ENCODE measurements around the gene LGALS9C. TPM values are rescaled to one million over a fixed set of nuclear protein-coding genes. Genes with fewer than 3 reads are reported as not detected.
"Not testable (repeated sequence)": the region's sequence is repeated elsewhere in the genome, so short reads cannot be mapped to it uniquely, and the experiment has no call there.

The LGALS9C gene
- 0.21 TPM for total RNA-seq (ENCODE audit: unreplicated experiment)
- long read RNA-seq, result 0 reads

DNA sequence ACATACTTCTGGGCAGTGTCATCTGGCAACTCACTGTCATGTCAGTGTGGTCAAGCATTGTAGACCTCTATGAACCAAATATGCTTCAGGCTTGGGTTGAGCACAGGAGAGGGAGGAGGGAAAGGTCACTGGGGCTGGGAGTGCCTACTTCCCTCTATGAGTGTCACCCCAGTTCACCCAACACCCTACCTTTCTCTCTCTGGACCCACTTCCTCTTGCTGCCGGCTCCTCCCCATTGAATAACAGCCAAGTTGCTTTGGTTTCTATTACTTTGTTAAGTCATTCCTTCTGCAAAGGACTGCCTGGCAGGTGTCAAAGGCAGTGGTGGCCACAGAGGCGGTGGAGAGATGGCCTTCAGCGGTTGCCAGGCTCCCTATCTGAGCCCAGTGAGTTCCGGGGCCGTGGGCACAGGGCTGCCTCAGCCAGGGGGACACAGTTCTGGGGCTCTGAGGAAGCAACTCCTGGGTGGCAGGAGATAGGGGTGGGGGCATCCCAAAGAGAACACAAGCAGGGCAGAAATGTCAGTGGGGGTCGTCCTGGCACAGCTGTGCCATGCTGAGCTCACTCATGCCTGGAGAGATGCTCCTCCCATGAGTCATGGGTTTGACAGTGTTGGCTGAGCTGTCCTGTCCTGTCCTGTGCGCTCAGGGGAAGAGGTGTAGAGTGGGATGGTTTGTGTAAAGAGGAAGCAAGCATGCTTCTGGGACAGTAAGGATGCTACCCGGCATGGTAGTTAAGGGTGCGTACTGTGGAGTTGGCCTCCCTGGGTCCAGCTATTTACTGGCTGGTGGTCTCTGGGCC, at the start of gene LGALS9C:
LGALS9C (plus strand) TSS at position 282 of the 801 bp plus-strand sequence; CDS start at position 348, 66 bp downstream.
- not testable (repeated sequence) for H3K4me1 Mint-ChIP-seq (ENCODE audit: unreplicated experiment); DNase-seq (ENCODE audit: low spot score); H3K4me3 Mint-ChIP-seq (ENCODE audit: unreplicated experiment); H3K27me3 Mint-ChIP-seq (ENCODE audit: unreplicated experiment); H3K36me3 Mint-ChIP-seq (ENCODE audit: low read depth, unreplicated experiment); H3K9me3 Mint-ChIP-seq (ENCODE audit: unreplicated experiment); H3K27ac Mint-ChIP-seq (ENCODE audit: unreplicated experiment)

DNA sequence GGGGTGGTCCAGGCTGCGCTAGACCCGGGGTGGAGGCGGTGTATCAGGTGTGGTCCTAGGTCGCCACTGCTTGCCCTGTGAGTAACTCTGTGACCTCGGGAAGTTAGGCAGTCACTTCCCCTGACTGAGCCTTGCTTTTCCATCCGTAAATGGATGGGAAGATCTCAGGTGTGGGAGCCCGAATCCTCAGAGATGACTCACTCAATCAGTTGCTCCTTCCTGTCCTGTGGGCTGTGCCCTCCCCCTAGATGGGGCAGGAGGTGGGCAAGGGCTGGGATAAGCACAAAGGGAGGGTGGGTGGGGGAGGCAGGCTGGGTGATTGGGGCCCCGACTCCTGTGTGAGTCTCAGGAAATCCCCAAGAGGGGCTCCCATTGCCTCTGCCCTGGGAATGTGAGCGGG, 44.4 kb upstream of the LGALS9C start:
- H3K36me3 Mint-ChIP-seq (ENCODE audit: low read depth, unreplicated experiment); H3K27me3 Mint-ChIP-seq (ENCODE audit: unreplicated experiment); H3K4me3 Mint-ChIP-seq (ENCODE audit: unreplicated experiment); DNase-seq (ENCODE audit: low spot score); H3K9me3 Mint-ChIP-seq (ENCODE audit: unreplicated experiment); H3K27ac Mint-ChIP-seq (ENCODE audit: unreplicated experiment); H3K4me1 Mint-ChIP-seq (ENCODE audit: unreplicated experiment): not testable (repeated sequence)

DNA sequence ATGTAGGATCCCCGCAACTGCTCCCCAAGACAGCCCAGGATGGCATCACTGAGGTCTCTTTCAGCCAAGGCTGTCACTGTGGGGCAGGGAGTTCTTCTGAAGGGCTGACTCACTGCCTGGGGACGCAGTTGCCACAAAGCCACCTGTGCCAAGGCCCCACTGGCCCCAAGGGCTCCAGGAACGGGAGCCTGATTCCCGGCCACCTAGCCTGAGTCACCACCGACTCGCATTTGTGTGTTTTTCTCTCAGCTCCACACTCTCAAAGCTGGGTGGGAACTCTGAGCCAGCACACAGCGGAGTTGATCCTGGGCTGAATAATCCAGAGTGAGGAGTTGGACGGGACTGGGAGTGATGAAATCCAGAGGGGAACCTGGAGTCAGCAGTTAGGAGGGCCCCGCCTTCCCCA, 37.1 kb upstream of the LGALS9C start:
- not testable (repeated sequence) for DNase-seq (ENCODE audit: low spot score); H3K4me1 Mint-ChIP-seq (ENCODE audit: unreplicated experiment); H3K27me3 Mint-ChIP-seq (ENCODE audit: unreplicated experiment); H3K36me3 Mint-ChIP-seq (ENCODE audit: low read depth, unreplicated experiment); H3K9me3 Mint-ChIP-seq (ENCODE audit: unreplicated experiment); H3K4me3 Mint-ChIP-seq (ENCODE audit: unreplicated experiment); H3K27ac Mint-ChIP-seq (ENCODE audit: unreplicated experiment)

- not testable (repeated sequence) for H3K4me1 Mint-ChIP-seq (ENCODE audit: unreplicated experiment); H3K36me3 Mint-ChIP-seq (ENCODE audit: low read depth, unreplicated experiment); H3K9me3 Mint-ChIP-seq (ENCODE audit: unreplicated experiment); H3K4me3 Mint-ChIP-seq (ENCODE audit: unreplicated experiment); H3K27me3 Mint-ChIP-seq (ENCODE audit: unreplicated experiment); H3K27ac Mint-ChIP-seq (ENCODE audit: unreplicated experiment)
- DNase-seq (ENCODE audit: low spot score), result peak; percentile 80
These were observed 34.5 kb upstream of the LGALS9C start for GRCh38 chr17:18442093-18442492.

DNA sequence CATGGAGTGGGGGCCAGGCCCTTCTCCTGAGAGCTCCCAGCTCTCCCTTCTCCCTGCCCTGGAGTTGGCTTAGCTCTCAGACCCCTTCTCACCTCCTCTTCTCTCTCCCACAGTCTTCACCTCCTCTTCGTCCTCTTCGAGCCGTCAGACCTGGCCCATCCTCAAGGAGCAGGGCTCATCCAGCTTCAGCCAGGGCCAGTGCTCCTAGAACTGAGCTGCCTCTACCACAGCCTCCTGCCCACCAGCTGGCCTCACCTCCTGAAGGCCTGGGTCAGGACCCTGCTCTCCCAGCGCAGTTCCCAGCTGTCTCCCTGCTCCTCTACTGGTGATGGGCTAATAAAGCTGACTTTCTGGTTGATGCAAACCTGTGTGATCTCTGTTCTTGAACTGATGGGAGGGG, 34.1 kb upstream of the LGALS9C start:
- DNase-seq (ENCODE audit: low spot score); H3K4me3 Mint-ChIP-seq (ENCODE audit: unreplicated experiment); H3K9me3 Mint-ChIP-seq (ENCODE audit: unreplicated experiment); H3K4me1 Mint-ChIP-seq (ENCODE audit: unreplicated experiment); H3K27me3 Mint-ChIP-seq (ENCODE audit: unreplicated experiment); H3K27ac Mint-ChIP-seq (ENCODE audit: unreplicated experiment); H3K36me3 Mint-ChIP-seq (ENCODE audit: low read depth, unreplicated experiment): not testable (repeated sequence)

DNA sequence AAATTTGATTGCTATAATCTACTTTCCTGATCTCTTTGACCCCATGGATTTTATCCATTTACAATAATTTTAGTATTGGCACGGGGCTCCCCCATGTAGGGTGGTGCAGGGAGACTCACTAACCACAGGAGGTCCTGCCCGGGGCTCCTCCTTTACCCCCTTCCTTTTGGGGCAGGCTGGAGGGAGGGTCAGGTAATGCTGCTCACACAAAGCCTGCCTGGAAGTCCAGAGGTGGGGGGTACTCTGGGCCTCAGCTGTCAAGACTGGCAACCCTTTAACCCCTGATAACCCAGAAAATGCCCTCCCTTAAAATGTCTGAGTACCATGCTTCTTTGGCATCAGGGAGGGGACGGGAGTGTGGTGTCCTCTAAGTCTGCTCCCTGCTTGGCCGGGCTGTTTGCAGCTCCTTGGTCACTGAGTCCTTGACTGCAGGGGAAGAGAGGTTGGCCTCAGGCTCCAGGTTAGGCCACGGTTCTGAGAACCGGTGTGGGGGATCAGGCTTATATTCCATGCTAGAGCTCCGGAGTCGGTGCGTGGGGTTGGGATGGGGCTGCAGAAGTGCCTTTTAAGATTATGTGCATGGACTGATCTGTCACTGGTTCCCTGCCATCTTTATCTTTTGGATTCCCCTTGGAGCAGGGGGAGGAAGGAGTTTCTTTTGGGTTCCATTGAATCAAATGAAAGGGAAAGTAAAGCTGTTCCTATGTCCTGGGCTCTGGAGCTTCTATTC, 28.9 kb upstream of the LGALS9C start:
- not testable (repeated sequence) for H3K9me3 Mint-ChIP-seq (ENCODE audit: unreplicated experiment); DNase-seq (ENCODE audit: low spot score); H3K36me3 Mint-ChIP-seq (ENCODE audit: low read depth, unreplicated experiment); H3K4me1 Mint-ChIP-seq (ENCODE audit: unreplicated experiment); H3K4me3 Mint-ChIP-seq (ENCODE audit: unreplicated experiment); H3K27ac Mint-ChIP-seq (ENCODE audit: unreplicated experiment); H3K27me3 Mint-ChIP-seq (ENCODE audit: unreplicated experiment)

GRCh38 chr17:18448311-18448710, 28.3 kb upstream of the LGALS9C start:
- not testable (repeated sequence) for DNase-seq (ENCODE audit: low spot score); H3K36me3 Mint-ChIP-seq (ENCODE audit: low read depth, unreplicated experiment); H3K27me3 Mint-ChIP-seq (ENCODE audit: unreplicated experiment); H3K4me3 Mint-ChIP-seq (ENCODE audit: unreplicated experiment); H3K9me3 Mint-ChIP-seq (ENCODE audit: unreplicated experiment); H3K4me1 Mint-ChIP-seq (ENCODE audit: unreplicated experiment); H3K27ac Mint-ChIP-seq (ENCODE audit: unreplicated experiment)

DNA sequence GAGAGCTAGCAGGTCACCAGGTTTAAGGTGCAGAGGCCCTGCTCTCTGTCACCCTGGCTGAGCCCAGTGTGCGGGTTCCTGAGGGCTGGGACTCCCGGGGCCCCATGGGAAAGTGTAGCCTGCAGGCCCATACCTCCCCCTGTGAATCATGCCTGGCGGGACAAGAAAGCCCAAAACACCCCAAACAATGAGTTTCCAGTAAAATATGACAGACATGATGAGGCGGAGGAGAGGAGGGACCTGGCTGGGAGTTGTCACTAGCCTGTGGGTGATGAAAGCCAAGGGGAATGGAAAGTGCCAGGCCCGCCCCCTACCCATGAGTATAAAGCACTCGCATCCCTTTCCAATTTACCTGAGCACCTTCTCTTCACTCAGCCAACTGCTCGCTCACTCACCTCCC, 26.8 kb upstream of the LGALS9C start:
- not testable (repeated sequence) for DNase-seq (ENCODE audit: low spot score); H3K27ac Mint-ChIP-seq (ENCODE audit: unreplicated experiment); H3K27me3 Mint-ChIP-seq (ENCODE audit: unreplicated experiment); H3K4me1 Mint-ChIP-seq (ENCODE audit: unreplicated experiment); H3K4me3 Mint-ChIP-seq (ENCODE audit: unreplicated experiment); H3K9me3 Mint-ChIP-seq (ENCODE audit: unreplicated experiment); H3K36me3 Mint-ChIP-seq (ENCODE audit: low read depth, unreplicated experiment)

DNA sequence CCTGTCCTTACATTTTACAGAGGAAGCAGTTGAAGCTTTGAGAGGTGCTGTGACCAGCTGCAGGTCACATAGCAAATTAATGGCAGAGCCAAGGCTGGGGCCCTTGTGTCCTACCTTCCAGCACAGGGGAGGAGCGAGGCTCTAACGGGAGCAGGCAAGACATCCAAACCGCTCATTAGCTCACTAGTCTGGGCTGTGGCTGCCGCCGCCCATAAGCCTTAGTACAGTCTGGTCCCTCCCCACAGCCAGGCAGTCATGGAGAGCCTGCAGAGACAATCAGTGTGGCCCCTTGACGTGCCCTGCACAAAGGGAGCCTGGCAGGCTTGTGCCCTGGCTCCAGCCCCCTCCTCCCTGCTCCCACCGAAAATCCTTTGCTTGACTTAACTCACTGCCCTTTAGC, 25.6 kb upstream of the LGALS9C start:
- not testable (repeated sequence) for DNase-seq (ENCODE audit: low spot score); H3K9me3 Mint-ChIP-seq (ENCODE audit: unreplicated experiment); H3K27me3 Mint-ChIP-seq (ENCODE audit: unreplicated experiment); H3K36me3 Mint-ChIP-seq (ENCODE audit: low read depth, unreplicated experiment); H3K4me3 Mint-ChIP-seq (ENCODE audit: unreplicated experiment); H3K4me1 Mint-ChIP-seq (ENCODE audit: unreplicated experiment); H3K27ac Mint-ChIP-seq (ENCODE audit: unreplicated experiment)

GRCh38 chr17:18451969-18452368, 24.6 kb upstream of the LGALS9C start:
- H3K4me3 Mint-ChIP-seq (ENCODE audit: unreplicated experiment); H3K27ac Mint-ChIP-seq (ENCODE audit: unreplicated experiment): not testable (repeated sequence)

GRCh38 chr17:18459035-18459434, 17.6 kb upstream of the LGALS9C start:
- H3K36me3 Mint-ChIP-seq (ENCODE audit: low read depth, unreplicated experiment); DNase-seq (ENCODE audit: low spot score); H3K4me3 Mint-ChIP-seq (ENCODE audit: unreplicated experiment); H3K27me3 Mint-ChIP-seq (ENCODE audit: unreplicated experiment); H3K4me1 Mint-ChIP-seq (ENCODE audit: unreplicated experiment); H3K27ac Mint-ChIP-seq (ENCODE audit: unreplicated experiment); H3K9me3 Mint-ChIP-seq (ENCODE audit: unreplicated experiment): not testable (repeated sequence)

More at GRCh38 chr17:18451969-18452368, 24.6 kb upstream of the LGALS9C start:
- not testable (repeated sequence) for H3K36me3 Mint-ChIP-seq (ENCODE audit: low read depth, unreplicated experiment); H3K27me3 Mint-ChIP-seq (ENCODE audit: unreplicated experiment); DNase-seq (ENCODE audit: low spot score); H3K9me3 Mint-ChIP-seq (ENCODE audit: unreplicated experiment); H3K4me1 Mint-ChIP-seq (ENCODE audit: unreplicated experiment)

- H3K4me1 Mint-ChIP-seq (ENCODE audit: unreplicated experiment); H3K36me3 Mint-ChIP-seq (ENCODE audit: low read depth, unreplicated experiment); H3K9me3 Mint-ChIP-seq (ENCODE audit: unreplicated experiment); DNase-seq (ENCODE audit: low spot score); H3K4me3 Mint-ChIP-seq (ENCODE audit: unreplicated experiment); H3K27ac Mint-ChIP-seq (ENCODE audit: unreplicated experiment); H3K27me3 Mint-ChIP-seq (ENCODE audit: unreplicated experiment): not testable (repeated sequence)
These were observed 12.6 kb upstream of the LGALS9C start for GRCh38 chr17:18463831-18464502.
